ENCODE measurements around the gene EPHB1. TPM values are rescaled to one million over a fixed set of nuclear protein-coding genes. Genes with fewer than 3 reads are reported as not detected.

The EPHB1 gene
- total RNA-seq, 1 experiment from 2014 or later = 7.0 TPM

GRCh38 chr3:134908271-134908670 lies 113.2 kb downstream of the EPHB1 start:
- CTCF ChIA-PET = interaction anchor here (0.6 kb wide), 1 partner anchor 196 kb away, joined by 3 read pairs; no protein-coding TSS in a partner anchor
- DNase-seq (ENCODE audit: low spot score) = no peak
- POLR2A ChIA-PET = no interaction called here

GRCh38 chr3:134910026-134910425 lies 115.0 kb downstream of the EPHB1 start:
- Mint-ChIP-seq H3K27me3 (ENCODE audit: low read depth) (peaks cover 6% of the 10 kb centered on the region), H3K36me3 (no peaks in the 10 kb centered on the region), H3K27ac (no peak overlapping the region), H3K4me3 (no peak overlapping the region), H3K9me3 (peaks cover 1% of the 10 kb centered on the region), H3K4me1 (peaks cover 7% of the 10 kb centered on the region; the same call in 1 of the 2 replicates)
- no peak for DNase-seq (ENCODE audit: low spot score)
- CTCF ChIA-PET = no interaction called here
- TF ChIP-seq ZNF121 (CRISPR knock-in tag; IDR thresholded peaks at IDR 0.05) (no peak), KAT7 (CRISPR knock-in tag; IDR thresholded peaks at IDR 0.05; ENCODE audit: borderline replicate concordance) (no peak), OVOL2 (CRISPR knock-in tag; IDR thresholded peaks at IDR 0.05; ENCODE audit: borderline replicate concordance) (no peak), MAX (CRISPR knock-in tag; IDR thresholded peaks at IDR 0.05) (no peak), IRF1 (CRISPR knock-in tag; IDR thresholded peaks at IDR 0.05) (no peak), GTF2I (CRISPR knock-in tag; conservative IDR thresholded peaks at IDR 0.05) (no peak), AFF4 (CRISPR knock-in tag; IDR thresholded peaks at IDR 0.05; ENCODE audit: borderline replicate concordance) (no peak), ATF3 (CRISPR knock-in tag; conservative IDR thresholded peaks at IDR 0.05) (no peak), NFE2L1 (CRISPR knock-in tag; IDR thresholded peaks at IDR 0.05) (no peak), CREB1 (CRISPR knock-in tag; IDR thresholded peaks at IDR 0.05) (no peak), GABPB1 (CRISPR knock-in tag; IDR thresholded peaks at IDR 0.05) (no peak), ATF2 (CRISPR knock-in tag; IDR thresholded peaks at IDR 0.05; ENCODE audit: borderline replicate concordance, low read depth) (no peak), ELF4 (CRISPR knock-in tag; IDR thresholded peaks at IDR 0.05; ENCODE audit: low read depth) (no peak)
- ATAC-seq = no peak
- POLR2A ChIA-PET = interaction anchor here (0.5 kb wide), 1 partner anchor 246 kb away, joined by 4 read pairs; no protein-coding TSS in a partner anchor

More at GRCh38 chr3:134908271-134908670, 113.2 kb downstream of the EPHB1 start:
- Mint-ChIP-seq H3K4me1 (peaks cover 3% of the 10 kb centered on the region; the same call in 1 of the 2 replicates), H3K9me3 (no peaks in the 10 kb centered on the region), H3K36me3 (no peaks in the 10 kb centered on the region), H3K27ac (no peak overlapping the region), H3K4me3 (no peak overlapping the region), H3K27me3 (ENCODE audit: low read depth) (peaks cover 5% of the 10 kb centered on the region)
- TF ChIP-seq KAT7 (CRISPR knock-in tag; IDR thresholded peaks at IDR 0.05; ENCODE audit: borderline replicate concordance) = no peak
- TF ChIP-seq ZNF317 (CRISPR knock-in tag; IDR thresholded peaks at IDR 0.05; ENCODE audit: borderline replicate concordance, low read depth) = no peak
- TF ChIP-seq SOX15 (CRISPR knock-in tag; IDR thresholded peaks at IDR 0.05) = no peak
- TF ChIP-seq MXD4 (CRISPR knock-in tag; IDR thresholded peaks at IDR 0.05; ENCODE audit: borderline replicate concordance) = no peak
- no peak for TF ChIP-seq NFE2L1 (CRISPR knock-in tag; IDR thresholded peaks at IDR 0.05)
- TF ChIP-seq TCF7 (CRISPR knock-in tag; IDR thresholded peaks at IDR 0.05; ENCODE audit: low read depth) = no peak
- TF ChIP-seq GABPB1 (CRISPR knock-in tag; IDR thresholded peaks at IDR 0.05) = no peak
- ATAC-seq = no peak
